A549 (cell line): ENCODE data around the gene BCR.

Experiments
- CEBPB ChIP-seq, 2 experiments: fragments of >200 bp in 1 of 2; sonication (Bioruptor Twin) in 1 of 2; formaldehyde crosslinking in 1 of 2; IDR thresholded peaks; 2 replicates each; pipeline ENCODE4 v1.6.1; 2012 to 2016
- CHD4 ChIP-seq: fragments of 200-600 bp; sonication (generic); IDR thresholded peaks from 2 replicates; pipeline ENCODE4 v1.6.1; 2016; ENCODE audit warnings: antibody characterized with exemption, mild to moderate bottlenecking, borderline replicate concordance
- TF ChIP-seq, protein P1 (sequence below): fragments of >200 bp; sonication (Bioruptor Twin); formaldehyde crosslinking; IDR thresholded peaks from 3 replicates; pipeline ENCODE4 v1.5.1; 2016
- TF ChIP-seq, protein P2 (sequence below): fragments of 200-600 bp; sonication (generic); IDR thresholded peaks from 2 replicates; pipeline ENCODE4 v1.6.1; 2016; ENCODE audit warnings: antibody characterized with exemption, mild to moderate bottlenecking, moderate library complexity
- TF ChIP-seq, protein P3 (sequence below): fragments of 250-450 bp; sonication (Bioruptor Pico); IDR thresholded peaks from 2 replicates; pipeline ENCODE4 v1.5.0; 2021; ENCODE audit warnings: mild to moderate bottlenecking, moderate library complexity, borderline replicate concordance

DNA sequence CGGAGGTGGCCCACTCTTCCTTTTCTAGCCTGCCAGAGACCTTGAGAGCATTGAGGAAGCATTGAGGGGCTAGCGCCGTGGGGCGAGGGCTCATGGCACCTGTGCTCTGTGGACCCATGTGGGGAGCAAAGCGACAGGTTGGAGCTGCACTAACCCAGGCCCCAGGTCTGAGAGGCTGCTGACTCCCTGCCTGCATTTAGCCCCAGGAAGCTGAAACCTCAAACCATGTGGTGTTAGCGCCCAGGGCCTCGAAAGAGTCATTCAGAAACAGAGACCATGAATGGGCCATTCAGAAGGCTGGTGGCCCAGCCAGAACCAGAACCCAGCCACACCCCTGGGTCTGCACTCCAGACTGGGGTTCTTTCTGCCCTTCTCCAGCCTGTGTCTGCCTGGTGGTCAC, 88.6 kb downstream of the BCR start:
- TF ChIP-seq, protein P1, sequence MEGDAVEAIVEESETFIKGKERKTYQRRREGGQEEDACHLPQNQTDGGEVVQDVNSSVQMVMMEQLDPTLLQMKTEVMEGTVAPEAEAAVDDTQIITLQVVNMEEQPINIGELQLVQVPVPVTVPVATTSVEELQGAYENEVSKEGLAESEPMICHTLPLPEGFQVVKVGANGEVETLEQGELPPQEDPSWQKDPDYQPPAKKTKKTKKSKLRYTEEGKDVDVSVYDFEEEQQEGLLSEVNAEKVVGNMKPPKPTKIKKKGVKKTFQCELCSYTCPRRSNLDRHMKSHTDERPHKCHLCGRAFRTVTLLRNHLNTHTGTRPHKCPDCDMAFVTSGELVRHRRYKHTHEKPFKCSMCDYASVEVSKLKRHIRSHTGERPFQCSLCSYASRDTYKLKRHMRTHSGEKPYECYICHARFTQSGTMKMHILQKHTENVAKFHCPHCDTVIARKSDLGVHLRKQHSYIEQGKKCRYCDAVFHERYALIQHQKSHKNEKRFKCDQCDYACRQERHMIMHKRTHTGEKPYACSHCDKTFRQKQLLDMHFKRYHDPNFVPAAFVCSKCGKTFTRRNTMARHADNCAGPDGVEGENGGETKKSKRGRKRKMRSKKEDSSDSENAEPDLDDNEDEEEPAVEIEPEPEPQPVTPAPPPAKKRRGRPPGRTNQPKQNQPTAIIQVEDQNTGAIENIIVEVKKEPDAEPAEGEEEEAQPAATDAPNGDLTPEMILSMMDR: no peak
- TF ChIP-seq, protein P2, sequence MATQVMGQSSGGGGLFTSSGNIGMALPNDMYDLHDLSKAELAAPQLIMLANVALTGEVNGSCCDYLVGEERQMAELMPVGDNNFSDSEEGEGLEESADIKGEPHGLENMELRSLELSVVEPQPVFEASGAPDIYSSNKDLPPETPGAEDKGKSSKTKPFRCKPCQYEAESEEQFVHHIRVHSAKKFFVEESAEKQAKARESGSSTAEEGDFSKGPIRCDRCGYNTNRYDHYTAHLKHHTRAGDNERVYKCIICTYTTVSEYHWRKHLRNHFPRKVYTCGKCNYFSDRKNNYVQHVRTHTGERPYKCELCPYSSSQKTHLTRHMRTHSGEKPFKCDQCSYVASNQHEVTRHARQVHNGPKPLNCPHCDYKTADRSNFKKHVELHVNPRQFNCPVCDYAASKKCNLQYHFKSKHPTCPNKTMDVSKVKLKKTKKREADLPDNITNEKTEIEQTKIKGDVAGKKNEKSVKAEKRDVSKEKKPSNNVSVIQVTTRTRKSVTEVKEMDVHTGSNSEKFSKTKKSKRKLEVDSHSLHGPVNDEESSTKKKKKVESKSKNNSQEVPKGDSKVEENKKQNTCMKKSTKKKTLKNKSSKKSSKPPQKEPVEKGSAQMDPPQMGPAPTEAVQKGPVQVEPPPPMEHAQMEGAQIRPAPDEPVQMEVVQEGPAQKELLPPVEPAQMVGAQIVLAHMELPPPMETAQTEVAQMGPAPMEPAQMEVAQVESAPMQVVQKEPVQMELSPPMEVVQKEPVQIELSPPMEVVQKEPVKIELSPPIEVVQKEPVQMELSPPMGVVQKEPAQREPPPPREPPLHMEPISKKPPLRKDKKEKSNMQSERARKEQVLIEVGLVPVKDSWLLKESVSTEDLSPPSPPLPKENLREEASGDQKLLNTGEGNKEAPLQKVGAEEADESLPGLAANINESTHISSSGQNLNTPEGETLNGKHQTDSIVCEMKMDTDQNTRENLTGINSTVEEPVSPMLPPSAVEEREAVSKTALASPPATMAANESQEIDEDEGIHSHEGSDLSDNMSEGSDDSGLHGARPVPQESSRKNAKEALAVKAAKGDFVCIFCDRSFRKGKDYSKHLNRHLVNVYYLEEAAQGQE: no peak
- TF ChIP-seq CEBPB (IDR thresholded peaks at IDR 0.05) (no peak), CHD4 (no peak)
- TF ChIP-seq, protein P3, sequence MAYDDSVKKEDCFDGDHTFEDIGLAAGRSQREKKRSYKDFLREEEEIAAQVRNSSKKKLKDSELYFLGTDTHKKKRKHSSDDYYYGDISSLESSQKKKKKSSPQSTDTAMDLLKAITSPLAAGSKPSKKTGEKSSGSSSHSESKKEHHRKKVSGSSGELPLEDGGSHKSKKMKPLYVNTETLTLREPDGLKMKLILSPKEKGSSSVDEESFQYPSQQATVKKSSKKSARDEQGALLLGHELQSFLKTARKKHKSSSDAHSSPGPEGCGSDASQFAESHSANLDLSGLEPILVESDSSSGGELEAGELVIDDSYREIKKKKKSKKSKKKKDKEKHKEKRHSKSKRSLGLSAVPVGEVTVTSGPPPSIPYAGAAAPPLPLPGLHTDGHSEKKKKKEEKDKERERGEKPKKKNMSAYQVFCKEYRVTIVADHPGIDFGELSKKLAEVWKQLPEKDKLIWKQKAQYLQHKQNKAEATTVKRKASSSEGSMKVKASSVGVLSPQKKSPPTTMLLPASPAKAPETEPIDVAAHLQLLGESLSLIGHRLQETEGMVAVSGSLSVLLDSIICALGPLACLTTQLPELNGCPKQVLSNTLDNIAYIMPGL: no peak
